ENCODE data around the gene F3. TPM values are rescaled to one million over a fixed set of nuclear protein-coding genes. Genes with fewer than 3 reads are reported as not detected.

F3 gene
- 102 and 207 TPM in 2 replicates for total RNA-seq (ENCODE audit: low replicate concordance)
- long read RNA-seq, transcript F3-201 (6 exons, 2,287 nt), result major isoform, 259 of 355 reads
- long read RNA-seq, transcript F3-202 (5 exons, 1,879 nt), result minor isoform, 45 of 355 reads
- long read RNA-seq, partial matches to known transcripts, result 35 of 355 reads
- long read RNA-seq, other reads (novel, unspliced or antisense), result 16 of 355 reads

DNA sequence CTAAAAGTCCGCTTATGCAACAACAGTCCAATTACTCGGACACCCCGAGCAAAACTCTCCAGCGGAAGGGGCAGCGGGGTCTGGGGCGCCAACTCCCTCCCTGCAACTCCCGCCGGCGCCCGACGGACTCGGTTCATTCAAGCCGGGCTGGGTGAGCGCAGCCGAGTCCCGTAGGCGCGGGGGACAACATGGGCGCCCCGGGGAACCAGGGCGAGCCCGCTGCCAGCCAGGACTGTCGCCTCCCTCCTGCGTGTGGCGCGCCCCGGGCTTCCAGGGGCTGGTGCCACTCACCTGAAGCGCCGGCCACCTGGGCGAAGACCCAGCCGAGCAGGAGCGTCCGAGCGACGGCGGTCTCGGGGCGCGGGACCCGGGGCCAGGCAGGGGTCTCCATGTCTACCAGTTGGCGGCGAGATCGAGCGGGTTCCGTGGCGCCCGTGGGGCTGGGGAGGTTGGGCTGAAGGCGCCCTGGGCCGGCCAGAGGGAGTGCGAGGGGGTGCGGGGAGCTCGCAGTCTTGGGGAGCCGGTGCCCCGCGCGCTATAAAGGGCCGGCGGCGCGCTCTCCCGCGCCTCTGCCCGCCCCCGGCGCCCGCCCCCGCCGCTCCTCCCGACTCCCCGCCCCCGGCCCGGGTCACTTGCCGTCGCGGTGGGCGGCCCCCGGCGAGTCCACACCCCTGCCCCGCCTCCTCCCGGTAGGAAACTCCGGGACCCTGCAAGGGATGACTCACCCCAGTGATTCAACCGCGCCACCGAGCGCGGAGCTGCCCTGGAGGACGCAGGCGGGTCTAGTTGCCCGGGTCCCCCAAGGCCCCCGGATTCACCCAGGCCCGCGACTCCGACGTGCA lies at the start of gene F3:
TSS of gene F3 (minus strand) at position 514 of the 842 bp plus-strand sequence. CDS start at position 391, 123 bp downstream.
- H3K36me3 Mint-ChIP-seq, result peaks cover 15% of the 10 kb centered on the region
- H3K27ac Mint-ChIP-seq, result peak within 1 kb of the TSS; percentile 87
- peaks cover 29% of the 10 kb centered on the region for H3K4me1 Mint-ChIP-seq (ENCODE audit: unreplicated experiment)

GRCh38 chr1:94590203-94591137 lies 48.9 kb upstream of the F3 start:
- DNase-seq (ENCODE audit: extremely low spot score, unreplicated experiment), result no peak
- no peaks in the 10 kb centered on the region for H3K27me3 Mint-ChIP-seq
- TF ChIP-seq, protein P1, sequence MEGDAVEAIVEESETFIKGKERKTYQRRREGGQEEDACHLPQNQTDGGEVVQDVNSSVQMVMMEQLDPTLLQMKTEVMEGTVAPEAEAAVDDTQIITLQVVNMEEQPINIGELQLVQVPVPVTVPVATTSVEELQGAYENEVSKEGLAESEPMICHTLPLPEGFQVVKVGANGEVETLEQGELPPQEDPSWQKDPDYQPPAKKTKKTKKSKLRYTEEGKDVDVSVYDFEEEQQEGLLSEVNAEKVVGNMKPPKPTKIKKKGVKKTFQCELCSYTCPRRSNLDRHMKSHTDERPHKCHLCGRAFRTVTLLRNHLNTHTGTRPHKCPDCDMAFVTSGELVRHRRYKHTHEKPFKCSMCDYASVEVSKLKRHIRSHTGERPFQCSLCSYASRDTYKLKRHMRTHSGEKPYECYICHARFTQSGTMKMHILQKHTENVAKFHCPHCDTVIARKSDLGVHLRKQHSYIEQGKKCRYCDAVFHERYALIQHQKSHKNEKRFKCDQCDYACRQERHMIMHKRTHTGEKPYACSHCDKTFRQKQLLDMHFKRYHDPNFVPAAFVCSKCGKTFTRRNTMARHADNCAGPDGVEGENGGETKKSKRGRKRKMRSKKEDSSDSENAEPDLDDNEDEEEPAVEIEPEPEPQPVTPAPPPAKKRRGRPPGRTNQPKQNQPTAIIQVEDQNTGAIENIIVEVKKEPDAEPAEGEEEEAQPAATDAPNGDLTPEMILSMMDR (conservative IDR thresholded peaks at IDR 0.05), result no peak
- H3K4me3 Mint-ChIP-seq, result no peak overlapping the region
- peaks cover 28% of the 10 kb centered on the region for H3K4me1 Mint-ChIP-seq (ENCODE audit: unreplicated experiment)
- no peaks in the 10 kb centered on the region for H3K36me3 Mint-ChIP-seq
- H3K27ac Mint-ChIP-seq, result peak overlapping the region; percentile 35
- H3K9me3 Mint-ChIP-seq, result no peaks in the 10 kb centered on the region

More for the DNA sequence above, at the start of gene F3:
- TF ChIP-seq, protein P1 (conservative IDR thresholded peaks at IDR 0.05), result peak; percentile 40
- H3K9me3 Mint-ChIP-seq, result no peaks in the 10 kb centered on the region
- peak; percentile 88 for DNase-seq (ENCODE audit: extremely low spot score, unreplicated experiment)
- peak within 1 kb of the TSS; percentile 95 for H3K4me3 Mint-ChIP-seq
- peaks cover 19% of the 10 kb centered on the region for H3K27me3 Mint-ChIP-seq

GRCh38 chr1:94589728-94590127 lies 48.2 kb upstream of the F3 start:
- no peak for DNase-seq (ENCODE audit: extremely low spot score, unreplicated experiment)
- Mint-ChIP-seq H3K4me1 (ENCODE audit: unreplicated experiment) (peaks cover 28% of the 10 kb centered on the region), H3K36me3 (no peaks in the 10 kb centered on the region), H3K9me3 (no peaks in the 10 kb centered on the region), H3K27me3 (no peaks in the 10 kb centered on the region), H3K27ac (no peak overlapping the region), H3K4me3 (no peak overlapping the region)
- TF ChIP-seq, protein P1 (conservative IDR thresholded peaks at IDR 0.05), result no peak

GRCh38 chr1:94582565-94582964 lies 41.0 kb upstream of the F3 start:
- Mint-ChIP-seq H3K27ac (peak overlapping the region; percentile 32), H3K9me3 (peaks cover 30% of the 10 kb centered on the region), H3K4me1 (ENCODE audit: unreplicated experiment) (peaks cover 9% of the 10 kb centered on the region), H3K36me3 (no peaks in the 10 kb centered on the region), H3K27me3 (no peaks in the 10 kb centered on the region), H3K4me3 (peak overlapping the region; percentile 27)
- TF ChIP-seq, protein P1 (conservative IDR thresholded peaks at IDR 0.05), result no peak
- no peak for DNase-seq (ENCODE audit: extremely low spot score, unreplicated experiment)

DNA sequence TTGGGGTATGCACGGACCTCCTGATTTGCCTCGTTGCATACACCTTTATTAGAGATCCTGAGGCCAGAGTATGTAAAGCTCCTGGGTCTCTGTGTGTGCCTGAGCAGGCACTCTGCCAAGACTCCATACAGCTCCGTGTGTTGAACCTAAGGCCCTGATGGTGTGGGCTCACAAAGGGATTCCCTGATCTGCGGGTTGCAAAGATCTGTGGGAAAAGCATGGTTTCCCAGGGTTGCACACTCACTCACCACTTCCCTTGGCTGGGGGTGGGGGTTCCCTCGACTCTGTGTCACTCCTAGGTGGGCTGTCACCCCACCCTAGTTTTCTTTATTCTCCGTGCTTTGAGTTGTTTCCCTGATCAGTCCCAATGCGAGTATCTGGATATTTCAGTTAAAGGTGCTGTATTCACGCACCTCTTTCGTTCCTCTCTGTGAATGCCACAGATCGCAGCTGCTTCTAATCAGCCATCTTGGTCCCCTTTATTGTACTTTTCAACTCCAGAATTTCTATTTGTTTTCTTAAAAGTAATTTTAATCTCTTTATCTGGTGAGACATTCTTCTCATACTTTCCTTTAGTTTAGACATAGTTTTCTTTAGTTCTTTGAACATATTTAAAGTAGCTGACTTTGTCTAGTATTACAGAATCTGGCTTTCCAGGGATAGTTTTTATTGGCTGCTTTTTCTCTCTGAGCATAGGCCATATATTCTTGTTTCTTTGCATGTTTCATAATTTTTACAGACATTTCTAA lies 39.0 kb upstream of the F3 start:
- Mint-ChIP-seq H3K4me1 (ENCODE audit: unreplicated experiment) (peaks cover 6% of the 10 kb centered on the region), H3K9me3 (peaks cover 34% of the 10 kb centered on the region), H3K27me3 (no peaks in the 10 kb centered on the region), H3K4me3 (no peak overlapping the region), H3K27ac (peak overlapping the region; percentile 46), H3K36me3 (no peaks in the 10 kb centered on the region)
- TF ChIP-seq, protein P1 (conservative IDR thresholded peaks at IDR 0.05), result no peak
- no peak for DNase-seq (ENCODE audit: extremely low spot score, unreplicated experiment)
